GM18502 (cell line): Measurements from ENCODE around the gene TSPAN18.

Experiments
- ATAC-seq: cut with Tn5 transposase; IDR thresholded peaks from one replicate; pipeline ENCODE4 v1.9.1; 2021; ENCODE audit warnings: mild to moderate bottlenecking; ENCODE audit not compliant: unreplicated experiment, poor library complexity

TSPAN18 gene

DNA sequence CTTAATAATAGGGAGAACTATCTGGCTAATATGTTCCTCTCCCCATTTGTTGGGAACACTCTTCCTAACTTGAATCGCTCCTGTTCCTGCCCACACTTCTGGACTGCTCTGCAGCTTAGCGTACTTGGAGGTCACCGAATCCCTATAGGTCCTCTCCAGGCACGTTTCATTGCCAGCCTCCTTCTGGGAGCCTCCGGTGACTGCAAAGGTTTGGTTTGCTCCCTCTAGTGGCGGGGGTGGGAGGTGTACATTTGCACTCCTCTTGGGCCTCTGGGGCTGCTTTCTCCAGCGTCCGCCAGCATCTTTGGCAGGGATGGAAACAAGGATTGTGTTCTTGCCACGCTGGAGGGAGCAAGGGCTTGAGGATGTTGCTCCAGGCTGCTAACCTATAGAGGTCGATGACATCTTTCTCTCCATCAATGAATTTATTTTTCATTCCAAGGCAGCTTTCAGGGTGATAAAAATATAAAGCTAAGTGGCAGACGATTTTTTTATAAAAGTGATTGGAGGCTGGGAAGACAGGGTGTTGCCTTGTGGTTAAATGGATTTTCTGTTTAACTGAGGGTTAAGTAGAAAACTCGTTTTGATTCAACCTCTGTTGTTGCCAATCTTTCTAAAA lies 48.7 kb downstream of the TSPAN18 start:
- ATAC-seq: no peak

DNA sequence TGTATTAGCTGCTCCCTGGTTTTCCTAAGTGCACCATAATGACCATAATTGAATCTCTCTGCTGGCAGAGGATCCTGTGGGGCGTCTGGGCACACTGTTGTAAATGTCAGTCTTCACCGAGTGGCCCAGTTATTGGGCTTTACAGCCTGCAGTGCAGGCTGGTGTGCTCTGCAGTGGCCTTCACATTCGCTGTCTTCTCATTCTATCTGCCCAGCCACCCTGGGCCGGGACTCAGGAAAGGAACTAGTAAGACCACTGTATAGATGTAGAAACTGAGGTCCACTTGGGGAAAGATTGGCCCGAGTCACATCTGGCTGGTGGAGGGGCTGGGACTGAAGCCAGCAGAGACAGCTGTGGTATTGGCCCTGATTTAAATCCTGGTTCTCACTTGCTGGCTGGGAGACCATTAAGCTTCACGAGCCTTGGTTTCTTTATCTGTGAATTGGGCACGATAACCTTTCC lies 49.3 kb downstream of the TSPAN18 start:
- no peak for ATAC-seq

DNA sequence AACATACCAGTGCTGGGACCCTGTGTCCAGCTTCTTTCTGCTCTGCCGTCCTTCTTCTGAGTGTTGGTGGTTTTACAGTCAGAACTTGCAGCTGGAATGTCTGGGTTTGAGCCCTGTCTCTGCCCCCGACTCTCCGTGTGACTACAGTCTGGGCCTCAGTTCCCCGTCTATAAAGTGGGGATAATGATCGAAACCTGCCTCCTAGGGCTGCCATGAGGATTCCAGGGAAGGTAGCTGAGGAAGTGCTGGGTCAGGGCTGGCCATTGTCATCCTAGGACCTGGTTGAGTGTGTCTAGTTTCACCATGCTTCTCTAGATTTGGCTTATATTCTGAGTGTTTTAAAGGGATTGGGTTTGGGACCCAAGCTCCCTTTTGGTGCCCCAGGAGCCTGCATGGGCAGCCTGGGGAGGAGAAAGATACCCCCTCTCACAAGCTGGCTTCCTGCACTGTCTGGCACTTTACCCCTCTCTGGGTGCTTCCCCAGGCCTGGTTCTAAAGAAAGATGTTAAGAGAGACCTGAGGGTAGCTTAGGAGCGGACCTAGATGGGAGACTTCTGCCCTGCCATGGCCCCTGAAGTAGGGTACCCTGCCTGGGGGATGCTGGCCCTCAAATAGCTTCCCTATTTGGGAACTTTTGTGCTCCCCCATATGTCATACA lies 49.9 kb downstream of the TSPAN18 start:
- no peak for ATAC-seq

DNA sequence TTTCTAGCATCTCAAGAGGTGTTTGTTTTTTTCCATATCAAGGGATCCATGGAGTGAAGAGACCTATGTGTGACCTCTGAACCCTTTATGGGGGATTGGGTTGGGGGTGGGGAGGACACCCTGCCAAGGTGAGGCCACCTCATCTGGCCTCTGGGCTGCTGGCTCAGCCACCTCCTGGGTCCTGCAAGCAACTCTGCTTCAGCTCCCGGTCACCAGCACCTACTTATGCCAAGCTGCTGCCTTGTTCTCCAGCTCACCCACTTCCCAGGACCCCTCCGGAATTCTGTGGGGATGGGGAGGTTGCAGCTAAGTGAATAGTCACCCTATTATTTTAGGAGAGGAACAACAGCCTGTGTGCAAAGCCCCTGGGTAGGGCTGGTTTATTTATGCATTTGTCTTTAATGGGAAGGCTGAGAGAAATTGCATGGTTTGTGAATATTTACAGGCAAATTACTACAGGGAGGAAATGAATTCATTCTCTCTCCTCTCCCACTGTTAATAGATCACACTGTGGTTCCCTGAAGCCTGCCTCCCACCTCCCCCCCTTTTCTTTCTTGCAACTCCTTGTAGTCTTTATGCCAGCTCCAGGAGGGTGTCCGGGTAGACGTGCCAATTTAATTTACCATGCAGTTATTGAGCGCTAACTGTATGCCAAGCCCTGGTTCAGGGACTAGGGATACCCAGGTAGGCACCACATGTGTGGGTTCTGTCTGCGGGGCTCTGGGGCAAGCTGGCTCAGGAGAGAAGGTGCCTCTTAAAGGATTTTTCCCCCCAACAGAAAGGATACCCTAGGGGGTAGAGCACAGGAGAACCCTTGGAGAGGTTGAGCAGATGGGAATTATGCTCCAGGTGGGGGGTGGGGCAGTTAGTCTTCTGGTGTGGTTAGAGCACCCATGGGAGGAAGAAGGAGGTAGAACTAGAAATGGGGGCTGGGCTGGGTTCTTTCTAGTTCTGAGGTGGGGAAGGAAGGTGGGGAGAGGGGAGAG lies 50.7 kb downstream of the TSPAN18 start:
- no peak for ATAC-seq

DNA sequence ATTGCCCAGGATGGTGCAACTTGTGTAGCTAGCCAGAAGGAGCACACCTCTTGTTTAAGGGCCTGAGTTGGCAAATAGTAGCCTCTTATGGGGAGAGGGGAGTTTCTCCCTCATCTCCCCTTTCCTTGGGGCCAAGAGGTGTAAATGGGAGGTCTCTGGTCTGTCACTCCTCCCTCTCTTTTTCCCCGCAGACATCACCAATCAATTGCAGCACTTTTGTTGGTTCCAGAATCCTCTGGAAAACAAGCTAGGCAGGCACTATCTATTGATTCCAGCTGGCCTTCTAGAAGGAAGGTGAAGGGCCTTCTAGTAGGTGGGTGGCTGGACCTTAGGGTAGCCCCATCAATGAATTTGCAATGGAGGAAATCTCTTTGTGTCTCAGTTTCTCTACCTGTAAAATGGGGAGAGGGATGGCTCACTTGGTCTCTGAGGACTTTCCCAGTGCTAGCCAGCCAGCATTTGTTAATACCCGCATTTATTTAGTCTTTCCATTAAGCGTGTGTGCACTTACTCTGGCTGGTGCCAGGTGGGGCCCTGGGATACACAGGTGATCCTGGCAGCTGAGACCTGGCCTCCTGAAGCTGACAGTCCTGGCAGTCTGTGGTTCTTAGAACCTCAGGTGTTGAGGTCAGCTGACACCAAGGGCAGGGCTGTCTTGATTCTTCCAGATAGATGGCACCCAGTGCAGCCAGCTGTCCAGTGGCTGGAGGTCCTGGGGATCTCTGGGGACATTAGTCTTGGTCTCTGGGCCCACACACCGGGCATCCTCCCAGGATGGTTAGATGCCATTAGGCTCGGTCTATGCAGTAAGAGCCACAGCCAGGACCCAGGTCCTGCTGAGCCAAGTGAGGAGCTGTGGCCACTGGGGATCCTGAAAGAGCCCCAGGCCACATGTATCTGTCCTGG lies 51.7 kb downstream of the TSPAN18 start:
- no peak for ATAC-seq

DNA sequence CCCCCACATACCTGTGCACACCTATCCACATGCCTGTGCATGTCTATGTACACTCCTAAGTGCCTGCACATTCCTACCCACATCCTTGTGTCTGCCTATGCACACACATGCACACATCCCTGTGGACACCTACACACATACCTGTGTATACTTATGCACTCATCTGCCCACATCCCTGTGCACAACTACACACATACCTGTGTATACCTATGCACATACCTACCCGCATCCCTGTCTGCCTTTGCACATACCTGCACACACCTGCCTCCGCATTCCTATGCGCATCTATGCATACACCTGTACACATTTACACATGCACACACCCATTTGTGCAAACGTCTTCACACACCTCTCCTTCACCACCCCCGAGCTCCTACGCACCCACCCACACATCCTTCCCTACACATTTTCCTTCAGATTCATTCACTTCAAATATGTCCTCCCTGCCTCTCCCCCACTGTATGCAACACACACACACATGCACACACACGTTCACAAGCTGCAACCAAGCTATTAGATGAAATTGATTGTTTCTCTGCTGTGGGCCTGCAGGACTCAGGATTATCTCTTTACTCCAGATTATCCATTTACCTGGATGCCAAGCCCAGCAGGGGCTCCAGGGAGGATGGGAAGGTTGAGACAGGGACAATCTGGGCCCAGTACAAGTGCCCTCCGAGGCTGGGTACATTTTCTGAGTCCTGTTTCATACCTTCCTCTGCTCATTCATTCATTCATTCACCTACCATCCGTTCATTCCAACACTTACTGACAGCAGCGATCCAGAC lies 53.2 kb downstream of the TSPAN18 start:
- ATAC-seq: no peak

DNA sequence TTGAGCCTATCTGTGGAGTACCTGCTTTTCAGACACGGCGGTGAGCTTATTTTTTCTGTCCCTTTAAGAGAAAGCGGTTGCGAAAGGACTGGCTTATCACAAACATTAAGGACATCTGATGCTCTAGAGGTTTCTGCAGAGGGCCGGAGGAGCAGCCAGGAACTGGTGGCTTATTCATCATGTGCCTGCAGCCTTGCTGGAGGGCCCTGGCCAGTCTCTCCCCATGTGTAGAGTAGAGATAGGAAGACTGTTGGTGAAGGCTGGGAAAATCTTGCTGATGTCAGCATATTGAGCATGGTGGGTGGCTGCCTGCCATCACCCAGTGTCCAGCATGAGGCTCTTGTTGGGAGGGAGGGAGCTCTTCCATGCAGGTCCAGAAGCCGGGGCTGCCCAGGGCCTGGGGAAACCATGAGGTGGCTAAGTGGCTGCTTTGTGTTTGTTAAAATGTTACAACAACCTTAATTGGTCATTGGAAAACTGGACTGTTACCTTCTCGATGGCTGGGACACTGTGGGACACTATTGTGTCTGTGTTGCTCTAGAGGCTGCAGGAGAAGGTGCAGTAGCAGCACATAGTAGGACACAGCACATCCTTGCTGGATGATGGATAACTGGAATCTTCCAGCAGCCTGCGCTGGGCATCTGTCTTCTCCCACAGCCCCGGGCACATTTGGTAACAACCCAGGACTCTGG lies 54.3 kb downstream of the TSPAN18 start:
- no peak for ATAC-seq

DNA sequence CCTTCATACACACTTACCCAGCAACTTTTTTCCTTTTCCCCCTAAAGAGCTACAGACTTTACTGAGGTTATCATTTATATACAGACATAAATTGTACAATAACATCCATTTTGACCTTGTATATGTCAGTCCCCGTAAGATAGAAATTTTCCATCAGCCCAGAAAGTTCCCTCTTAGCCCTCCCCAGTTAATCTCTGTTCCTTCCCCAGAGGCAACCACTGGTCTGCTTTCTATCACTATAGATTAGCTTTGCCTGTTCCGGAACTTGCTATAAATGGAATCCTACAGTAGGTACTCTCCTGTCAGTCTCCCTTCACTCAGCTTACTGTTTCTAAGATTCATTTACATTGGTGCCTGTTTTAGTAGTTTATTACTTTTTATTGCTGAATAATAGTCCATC lies 54.9 kb downstream of the TSPAN18 start:
- ATAC-seq: no peak

DNA sequence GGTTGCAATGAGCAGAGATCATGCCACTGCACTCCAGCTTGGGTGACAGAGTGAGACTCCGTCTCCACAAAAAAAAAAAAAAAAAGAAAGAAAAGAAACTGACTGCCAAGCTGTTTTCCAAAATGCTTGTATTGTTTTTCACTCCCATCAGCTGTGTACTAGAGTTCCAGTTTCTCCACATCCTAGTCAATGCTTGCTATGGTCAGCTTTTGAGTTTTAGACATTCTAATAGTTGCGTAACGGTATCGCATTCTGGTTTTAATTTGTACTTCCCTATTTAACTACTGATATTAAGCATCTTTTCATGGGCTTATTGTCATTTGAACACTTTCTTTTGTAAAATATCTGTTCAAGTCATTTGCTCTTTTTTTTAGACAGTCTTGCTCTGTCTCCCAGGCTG lies 55.7 kb downstream of the TSPAN18 start:
- ATAC-seq: no peak

DNA sequence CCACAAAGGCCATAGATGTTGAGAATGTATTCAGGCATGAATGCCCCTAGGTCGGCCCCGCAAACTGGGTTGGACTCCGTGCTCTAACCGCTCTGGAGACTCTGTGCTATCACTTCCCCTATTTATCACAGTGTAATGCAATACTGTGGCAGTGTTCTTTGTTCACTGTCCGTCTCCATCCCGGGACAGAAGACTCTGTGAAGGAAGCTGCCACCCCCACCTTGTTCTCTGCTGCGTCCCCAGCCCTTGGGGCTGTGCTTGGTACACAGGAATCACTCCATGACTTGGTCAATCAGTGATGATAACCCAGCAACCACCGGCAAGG lies 57.6 kb downstream of the TSPAN18 start:
- no peak for ATAC-seq

DNA sequence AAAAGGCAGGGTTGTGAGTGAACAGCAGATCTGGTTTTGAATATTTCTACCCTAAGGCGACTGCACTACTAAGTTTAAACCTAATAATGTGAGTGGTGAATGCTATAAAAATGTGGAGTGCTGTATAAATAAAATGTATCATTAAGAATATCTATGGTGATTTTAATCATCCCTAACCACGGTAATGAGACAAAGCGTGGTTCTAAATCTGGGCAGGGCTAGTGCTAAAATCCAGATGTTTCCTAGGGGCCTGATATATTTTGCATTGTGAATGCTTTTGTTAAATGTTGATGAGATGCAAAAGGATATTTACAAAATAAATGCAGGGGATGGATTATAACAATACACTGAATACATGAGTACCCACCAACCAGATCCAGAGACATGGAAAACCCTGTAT lies 58.1 kb downstream of the TSPAN18 start:
- ATAC-seq: no peak

DNA sequence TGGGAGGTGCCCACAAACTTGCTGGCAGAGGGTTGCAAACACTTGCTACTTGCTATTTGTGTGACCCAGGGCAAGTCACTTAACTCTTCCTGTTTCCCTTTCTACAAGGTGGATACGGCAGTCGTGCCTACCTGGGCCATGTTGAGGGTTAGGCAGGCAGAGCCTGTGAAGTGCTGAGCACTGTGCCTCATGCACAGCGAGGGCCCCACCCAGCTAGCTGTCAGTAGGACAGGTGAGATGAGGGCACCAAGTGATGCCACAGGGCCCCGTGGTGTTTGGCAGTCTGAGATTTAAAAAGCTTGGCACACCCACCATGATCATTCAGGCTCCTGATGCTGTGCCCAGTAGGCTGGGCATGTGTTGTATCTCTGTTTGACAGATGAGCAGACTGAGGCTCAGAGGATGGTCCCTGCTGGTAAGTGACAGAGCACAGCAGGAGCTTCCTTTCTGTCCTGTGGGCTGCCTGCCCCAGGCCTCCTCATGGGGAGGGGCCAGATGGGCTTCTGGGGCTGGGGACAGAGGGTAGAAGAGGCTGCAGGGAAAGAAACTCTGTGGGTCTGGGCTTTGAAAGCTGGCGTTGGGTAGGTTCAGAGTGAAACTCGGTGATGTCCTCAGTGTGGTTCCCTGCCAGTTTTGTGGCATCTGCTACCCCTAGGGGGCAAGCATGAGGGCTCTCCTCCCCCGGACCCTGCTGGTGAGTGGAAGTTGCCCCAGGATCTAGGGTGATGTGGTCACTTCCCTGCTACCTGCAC lies 59.3 kb downstream of the TSPAN18 start:
- no peak for ATAC-seq

DNA sequence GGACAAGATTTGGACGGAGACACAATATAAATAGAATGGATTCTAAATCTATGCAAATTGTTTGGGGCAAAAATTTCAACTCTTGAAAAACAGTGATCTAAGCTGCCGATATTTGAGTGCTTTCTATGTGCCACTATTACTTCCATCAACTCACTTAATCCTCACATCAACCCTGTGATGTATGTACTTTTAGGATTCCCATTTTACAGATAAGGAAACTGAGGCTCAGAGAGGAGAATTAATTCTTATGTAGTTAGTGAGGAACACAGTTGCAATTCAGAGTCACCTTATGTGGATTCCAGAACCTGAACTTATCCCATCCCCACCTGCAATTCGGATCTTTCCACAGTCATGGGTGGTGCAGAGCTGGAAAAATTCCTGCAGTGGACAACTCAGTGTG lies 60.3 kb downstream of the TSPAN18 start:
- ATAC-seq: no peak

DNA sequence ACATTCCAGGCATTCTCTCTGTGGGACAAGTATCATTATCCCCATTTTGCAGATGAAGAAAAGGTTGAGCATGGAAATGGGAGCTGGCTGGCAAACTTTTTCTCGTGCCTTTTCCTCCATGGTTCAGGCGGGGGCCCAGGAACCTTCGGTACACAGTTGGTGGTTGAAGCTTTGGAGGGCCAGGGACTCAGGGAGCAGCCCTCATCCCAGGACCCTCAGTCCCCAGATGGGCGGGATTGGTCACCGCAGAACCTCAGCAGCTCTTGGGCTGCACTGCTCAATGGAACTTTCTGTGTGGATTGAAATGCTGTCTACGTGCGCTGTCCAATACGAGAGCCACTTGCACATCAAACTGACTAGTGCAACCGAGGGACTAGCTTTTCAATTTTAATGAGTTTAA lies 61.2 kb downstream of the TSPAN18 start:
- no peak for ATAC-seq

DNA sequence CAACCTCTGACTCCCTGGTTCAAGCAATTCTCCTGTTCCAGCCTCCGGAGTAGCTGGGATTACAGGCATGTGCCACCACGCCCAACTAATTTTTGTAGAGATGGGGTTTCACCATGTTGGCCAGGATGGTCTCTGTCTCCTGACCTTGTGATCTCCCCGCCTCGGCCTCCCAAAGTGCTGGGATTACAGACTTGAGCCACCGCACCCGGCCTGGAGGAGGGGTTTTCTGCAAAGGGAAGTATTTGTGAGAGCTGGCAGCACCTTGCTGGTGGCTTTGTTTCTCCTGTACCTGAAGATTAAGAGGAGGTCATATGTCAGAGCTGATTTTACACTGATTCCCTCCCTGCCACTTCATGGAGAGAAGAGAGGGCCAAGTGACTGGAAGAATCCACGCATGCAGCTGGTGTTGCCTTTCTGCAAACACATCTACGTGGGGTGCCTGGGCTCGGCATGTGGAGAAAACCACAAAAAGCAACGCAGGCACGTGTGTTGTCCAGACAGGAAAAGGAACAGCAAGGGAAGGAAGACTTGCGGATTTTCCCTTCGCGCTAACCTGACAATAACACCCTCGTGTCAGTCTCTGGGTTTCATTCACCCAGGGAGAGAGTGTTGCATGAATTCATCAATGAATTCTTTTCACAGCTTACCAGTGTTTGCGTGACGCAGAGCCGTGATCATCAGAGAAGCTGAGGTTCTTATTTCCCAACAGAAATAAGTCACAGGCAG lies 61.9 kb downstream of the TSPAN18 start:
- ATAC-seq: no peak

DNA sequence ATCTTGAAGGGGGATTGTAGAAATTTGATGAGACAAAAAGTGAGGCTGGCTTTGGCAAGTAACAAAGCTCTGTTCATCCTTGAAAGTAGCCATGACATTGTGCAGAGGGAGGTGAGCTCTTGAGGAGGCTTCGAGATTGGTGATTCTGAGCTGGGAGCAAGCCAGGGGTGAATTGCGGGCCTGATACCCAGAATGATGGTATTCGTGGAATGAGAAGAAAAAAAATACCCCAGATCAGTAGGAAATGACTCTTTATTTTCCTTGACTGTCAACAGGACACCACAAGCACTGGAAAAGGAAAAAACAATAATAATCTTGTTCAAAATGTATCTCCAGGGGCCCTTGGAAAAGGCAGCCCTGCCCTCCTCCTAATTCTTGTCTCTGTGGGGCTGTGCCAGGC lies 62.7 kb downstream of the TSPAN18 start:
- no peak for ATAC-seq

DNA sequence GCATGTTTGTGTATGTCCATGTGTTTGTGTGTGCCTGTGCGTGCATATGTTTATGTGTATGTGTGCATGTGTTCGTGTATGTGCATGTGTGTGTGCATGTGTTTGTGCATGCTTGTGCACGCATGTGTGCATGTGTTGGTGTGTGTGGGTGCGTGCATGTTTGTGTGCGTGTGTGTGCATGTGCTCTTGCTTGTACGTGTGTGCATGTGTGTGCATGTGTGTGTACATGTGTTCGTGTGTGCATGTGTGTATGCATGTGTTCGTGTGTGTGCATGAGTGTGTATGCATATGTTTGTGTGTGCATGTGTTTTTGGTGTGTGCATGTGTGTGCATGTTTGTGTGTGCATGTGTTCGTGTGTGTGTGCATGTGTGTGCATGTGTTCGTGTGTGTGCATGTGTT lies 63.4 kb downstream of the TSPAN18 start:
- ATAC-seq: no peak
